HepG2 (cell line): ENCODE data around the gene MAP3K14. TPM values are rescaled to one million over a fixed set of nuclear protein-coding genes. Genes with fewer than 3 reads are reported as not detected.

Source experiments
- ATAC-seq: fragments of 200-7000 bp; cut with Tn5 transposase; 3 replicates; pipeline ENCODE4 v1.9.1; 2020; ENCODE audit warnings: mild to moderate bottlenecking, moderate library complexity
- BruUV-seq: library from RNA; stranded (reverse); fragments of 400-500 nt; replicated peaks from 2 replicates; lab custom pipeline; 2021; lab: Mats Ljungman, UMichigan
- CTCF ChIA-PET: fragments of 300-600 bp; formaldehyde crosslinking; extraction: SDS; loops from one replicate; lab custom pipeline; 2021; ENCODE audit warnings: low total read pairs, inconsistent platforms, low intra/inter-chr PET ratio; lab: Yijun Ruan, JAX
- POLR2A ChIA-PET: fragments of 350-600 bp; sonication (Branson Sonifier 250); formaldehyde crosslinking; loops from one replicate; lab custom pipeline; 2020; ENCODE audit warnings: antibody characterized with exemption, inconsistent platforms; lab: Yijun Ruan, JAX
- DNase-seq: peaks from one replicate; pipeline ENCODE4 v3.0.0-alpha.2; 2015; ENCODE audit warnings: low spot score
- FAIRE-seq: peaks from 3 replicates; lab custom pipeline; 2011; peaks lifted over from hg19 to GRCh38; lab: Jason Lieb, UNC
- H2AFZ ChIP-seq: one replicate; pipeline ENCODE4 v1.6.1; 2011; ENCODE audit warnings: low read length, inconsistent platforms
- H3K27ac ChIP-seq: fragments of 300-600 bp; 3 replicates; pipeline ENCODE4 v1.8.0; 2011; ENCODE audit warnings: mixed run types, mild to moderate bottlenecking, mixed read lengths, low read length, inconsistent platforms; ENCODE audit not compliant: insufficient read depth; ENCODE audit errors: extremely low read length
- H3K27me3 ChIP-seq, 2 experiments: fragments of 200-600 bp in 1 of 2; 2 replicates in 1 of 2; 3 replicates in 1 of 2; pipeline versions ENCODE4 v1.6.0 to v1.8.0; 2011; ENCODE audit warnings: low read length in 2 of 2, mild to moderate bottlenecking in 2 of 2, moderate library complexity in 2 of 2, inconsistent platforms in 1 of 2; ENCODE audit not compliant: insufficient read depth in 2 of 2, control insufficient read depth in 1 of 2
- H3K36me3 ChIP-seq, 2 experiments: fragments of 200-600 bp in 1 of 2; replicated peaks in 1 of 2; 2 replicates in 1 of 2; 3 replicates in 1 of 2; pipeline versions ENCODE4 v1.5.1 to v1.8.0; 2011; ENCODE audit warnings: low read length in 2 of 2, inconsistent platforms in 1 of 2; ENCODE audit not compliant: insufficient read depth in 2 of 2, control insufficient read depth in 1 of 2
- H3K4me1 ChIP-seq: 2 replicates; pipeline ENCODE4 v1.5.1; 2012; ENCODE audit warnings: low read length, inconsistent platforms; ENCODE audit not compliant: insufficient read depth
- H3K4me2 ChIP-seq: 2 replicates; pipeline ENCODE4 v1.6.0; 2011; ENCODE audit warnings: low read depth, low read length, inconsistent platforms
- H3K4me3 ChIP-seq, 3 experiments: fragments of 200-600 bp in 1 of 3; sonication (generic), shearing (Covaris generic) in 1 of 3; replicated peaks in 1 of 3; 2 replicates each; pipeline ENCODE4 v1.5.1; 2011 to 2016; ENCODE audit warnings: low read length in 3 of 3, inconsistent platforms in 2 of 3, low read depth in 2 of 3, mild to moderate bottlenecking in 2 of 3, control low read depth in 1 of 3, mixed read lengths in 1 of 3; ENCODE audit not compliant: insufficient read depth in 1 of 3
- H3K79me2 ChIP-seq: one replicate; pipeline ENCODE4 v1.6.1; 2011; ENCODE audit warnings: low read length, inconsistent platforms; ENCODE audit not compliant: insufficient read depth
- H3K9ac ChIP-seq: 2 replicates; pipeline ENCODE4 v1.6.0; 2011; ENCODE audit warnings: mild to moderate bottlenecking, low read depth, low read length, inconsistent platforms; ENCODE audit not compliant: insufficient read depth
- H3K9me3 ChIP-seq: 2 replicates; pipeline ENCODE4 v1.5.1; 2012; ENCODE audit warnings: mild to moderate bottlenecking, low read length
- H4K20me1 ChIP-seq: 2 replicates; pipeline ENCODE4 v1.6.0; 2011; ENCODE audit warnings: inconsistent platforms, mild to moderate bottlenecking, low read length, moderate library complexity; ENCODE audit not compliant: insufficient read depth
- CAMTA2 ChIP-seq: sonication (generic); formaldehyde crosslinking; IDR thresholded peaks from 2 replicates; pipeline ENCODE4 v1.4.0; 2020; ENCODE audit warnings: mild to moderate bottlenecking, missing genetic modification reagents, borderline replicate concordance
- JDP2 ChIP-seq: sonication (generic); formaldehyde crosslinking; IDR thresholded peaks from 2 replicates; pipeline ENCODE4 v1.8.1; 2022; ENCODE audit warnings: missing genetic modification reagents, borderline replicate concordance
- MTA1 ChIP-seq: sonication (generic); formaldehyde crosslinking; IDR thresholded peaks from 2 replicates; pipeline ENCODE4 v1.4.0; 2020; ENCODE audit warnings: missing genetic modification reagents, mild to moderate bottlenecking, borderline replicate concordance
- SMARCE1 ChIP-seq: fragments of 450-650 bp; IDR thresholded peaks from 2 replicates; pipeline ENCODE4 v1.6.1; 2017; ENCODE audit warnings: borderline replicate concordance
- SOX5 ChIP-seq: IDR thresholded peaks from 2 replicates; pipeline ENCODE4 v1.6.1; 2016; ENCODE audit warnings: borderline replicate concordance
- ZFX ChIP-seq: sonication (generic); formaldehyde crosslinking; IDR thresholded peaks from 2 replicates; pipeline ENCODE4 v1.4.0; 2020; ENCODE audit warnings: mild to moderate bottlenecking, low read depth, missing genetic modification reagents, moderate library complexity
- ZIK1 ChIP-seq: sonication (generic); formaldehyde crosslinking; IDR thresholded peaks from 2 replicates; pipeline ENCODE4 v1.5.0; 2020; ENCODE audit warnings: mild to moderate bottlenecking, low read depth, missing genetic modification reagents, borderline replicate concordance
- ZNF234 ChIP-seq: sonication (generic); formaldehyde crosslinking; conservative IDR thresholded peaks from 2 replicates; pipeline ENCODE4 v1.5.1; 2020; ENCODE audit warnings: mild to moderate bottlenecking, missing genetic modification reagents
- ZNF563 ChIP-seq: sonication (generic); formaldehyde crosslinking; IDR thresholded peaks from 2 replicates; pipeline ENCODE4 v1.8.0; 2022; ENCODE audit warnings: mild to moderate bottlenecking, moderate library complexity, missing genetic modification reagents
- ZNF678 ChIP-seq: sonication (generic); formaldehyde crosslinking; IDR thresholded peaks from 2 replicates; pipeline ENCODE4 v1.4.0; 2020; ENCODE audit warnings: mild to moderate bottlenecking, missing genetic modification reagents
- ZNF841 ChIP-seq: sonication (generic); formaldehyde crosslinking; IDR thresholded peaks from 2 replicates; pipeline ENCODE4 v1.8.1; 2023; ENCODE audit warnings: missing genetic modification reagents, borderline replicate concordance
- WGBS: methylation state at CpG from one replicate; pipeline ENCODE4 v1.1.6; 2017; ENCODE audit warnings: low lambda C conversion rate; 5-methylcytosine and 5-hydroxymethylcytosine counted together
- in situ Hi-C: cut with HindIII; loops from 2 replicates; pipeline ENCODE4 v1.10.0; 2017; ENCODE audit warnings: low pct_unique_long_range_greater_than_20kb; ENCODE audit not compliant: extremely low pct_ligation_motif_present
- intact Hi-C: fragments of 100-400 bp; cut with micrococcal nuclease; formaldehyde crosslinking; loops from one replicate; pipeline ENCODE4 v1.10.0; 2022; ENCODE audit not compliant: unreplicated experiment
- polyA plus RNA-seq, 8 experiments: library from polyadenylated mRNA; depleted of rRNA in 3 of 8; stranded (reverse) in 7 of 8; unstranded in 1 of 8; fragments of >200 nt; fragmentation: Illumina TruSeq in 4 of 8; extraction: Trizol in 4 of 8; gene quantifications; 2 replicates each; pipeline versions ENCODE4 v1.2.1 to v1.2.3, GENCODE V29; 2011 to 2016; ENCODE audit warnings: low read depth in 4 of 8, missing spikeins in 1 of 8, mixed read lengths in 1 of 8; ENCODE audit not compliant: insufficient read depth in 1 of 8
- total RNA-seq, 5 experiments: library from RNA; depleted of rRNA; stranded (reverse); fragments of >200 nt; fragmentation: Illumina TruSeq; extraction: Trizol; gene quantifications; 2 replicates each; pipeline ENCODE4 v1.2.3, GENCODE V29; 2016; ENCODE audit warnings: low read depth in 1 of 5
- TF ChIP-seq, protein P1 (sequence below): sonication (generic); formaldehyde crosslinking; IDR thresholded peaks from 2 replicates; pipeline ENCODE4 v1.4.0; 2020; ENCODE audit warnings: missing genetic modification reagents, borderline replicate concordance
- TF ChIP-seq, protein P2 (sequence below): sonication (generic); formaldehyde crosslinking; IDR thresholded peaks from 2 replicates; pipeline ENCODE4 v1.4.0; 2020; ENCODE audit warnings: missing genetic modification reagents, mild to moderate bottlenecking, borderline replicate concordance

The MAP3K14 gene
- total and polyA plus RNA-seq, 2 of the 13 experiments (the other 11 are each of a cell fraction or from before 2014, with no cell fraction given), result 2.6 TPM

- no peak for ATAC-seq
- WGBS, result 93% methylated on average over 5 of the region's 5 CpGs
- H3K9ac ChIP-seq, result no peak overlapping the region
- CTCF ChIA-PET, result no interaction called here
- intact Hi-C loops, result no loop called here
- H3K36me3 ChIP-seq, result peaks cover 14 to 38% of the 10 kb centered on the region in 2 experiments
- no peaks in the 10 kb centered on the region for H3K27me3 ChIP-seq
- no peak overlapping the region for H2AFZ ChIP-seq
- no peak overlapping the region for H3K4me3 ChIP-seq
- POLR2A ChIA-PET, result interaction anchor here (4.5 kb wide), 1 partner anchor 20 kb away, joined by 28 read pairs; no protein-coding TSS in a partner anchor
- no peak overlapping the region for H3K4me2 ChIP-seq
- H3K27ac ChIP-seq, result no peak overlapping the region
- peaks cover 27% of the 10 kb centered on the region for H3K4me1 ChIP-seq
- H3K9me3 ChIP-seq, result no peaks in the 10 kb centered on the region
- BruUV-seq, result no TSS peak
- TF ChIP-seq MTA1 (CRISPR knock-in tag) (no peak), CAMTA2 (CRISPR knock-in tag) (no peak), SOX5 (CRISPR knock-in tag) (no peak), ZIK1 (no peak), ZFX (CRISPR knock-in tag) (no peak), JDP2 (CRISPR knock-in tag) (no peak), ZNF563 (no peak), SMARCE1 (no peak), ZNF234 (CRISPR knock-in tag) (no peak), ZNF678 (CRISPR knock-in tag) (no peak), ZNF841 (CRISPR knock-in tag) (no peak)
- TF ChIP-seq, protein P1, sequence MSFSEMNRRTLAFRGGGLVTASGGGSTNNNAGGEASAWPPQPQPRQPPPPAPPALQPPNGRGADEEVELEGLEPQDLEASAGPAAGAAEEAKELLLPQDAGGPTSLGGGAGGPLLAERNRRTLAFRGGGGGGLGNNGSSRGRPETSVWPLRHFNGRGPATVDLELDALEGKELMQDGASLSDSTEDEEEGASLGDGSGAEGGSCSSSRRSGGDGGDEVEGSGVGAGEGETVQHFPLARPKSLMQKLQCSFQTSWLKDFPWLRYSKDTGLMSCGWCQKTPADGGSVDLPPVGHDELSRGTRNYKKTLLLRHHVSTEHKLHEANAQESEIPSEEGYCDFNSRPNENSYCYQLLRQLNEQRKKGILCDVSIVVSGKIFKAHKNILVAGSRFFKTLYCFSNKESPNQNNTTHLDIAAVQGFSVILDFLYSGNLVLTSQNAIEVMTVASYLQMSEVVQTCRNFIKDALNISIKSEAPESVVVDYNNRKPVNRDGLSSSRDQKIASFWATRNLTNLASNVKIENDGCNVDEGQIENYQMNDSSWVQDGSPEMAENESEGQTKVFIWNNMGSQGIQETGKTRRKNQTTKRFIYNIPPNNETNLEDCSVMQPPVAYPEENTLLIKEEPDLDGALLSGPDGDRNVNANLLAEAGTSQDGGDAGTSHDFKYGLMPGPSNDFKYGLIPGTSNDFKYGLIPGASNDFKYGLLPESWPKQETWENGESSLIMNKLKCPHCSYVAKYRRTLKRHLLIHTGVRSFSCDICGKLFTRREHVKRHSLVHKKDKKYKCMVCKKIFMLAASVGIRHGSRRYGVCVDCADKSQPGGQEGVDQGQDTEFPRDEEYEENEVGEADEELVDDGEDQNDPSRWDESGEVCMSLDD (CRISPR knock-in tag), result no peak
- TF ChIP-seq, protein P2, sequence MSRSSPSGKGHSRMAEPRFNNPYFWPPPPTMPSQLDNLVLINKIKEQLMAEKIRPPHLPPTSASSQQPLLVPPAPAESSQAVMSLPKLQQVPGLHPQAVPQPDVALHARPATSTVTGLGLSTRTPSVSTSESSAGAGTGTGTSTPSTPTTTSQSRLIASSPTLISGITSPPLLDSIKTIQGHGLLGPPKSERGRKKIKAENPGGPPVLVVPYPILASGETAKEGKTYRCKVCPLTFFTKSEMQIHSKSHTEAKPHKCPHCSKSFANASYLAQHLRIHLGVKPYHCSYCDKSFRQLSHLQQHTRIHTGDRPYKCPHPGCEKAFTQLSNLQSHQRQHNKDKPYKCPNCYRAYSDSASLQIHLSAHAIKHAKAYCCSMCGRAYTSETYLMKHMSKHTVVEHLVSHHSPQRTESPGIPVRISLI (CRISPR knock-in tag), result no peak
- peaks cover 8% of the 10 kb centered on the region for H3K79me2 ChIP-seq
- no peaks in the 10 kb centered on the region for H4K20me1 ChIP-seq
- no peak for DNase-seq
- no peak for FAIRE-seq
- in situ Hi-C loops, result no loop called here
Measured at GRCh38 chr17:45291171-45291805, 25.5 kb downstream of the MAP3K14 start.
